ENCODE results near the gene PRCP.

Gene PRCP

GRCh38 chr11:82823647-82824619, 76.3 kb downstream of the PRCP start:
- DNase-seq: peak; percentile 3

GRCh38 chr11:82818409-82819043, 81.7 kb downstream of the PRCP start:
- DNase-seq: no peak

GRCh38 chr11:82815406-82815805, 84.8 kb downstream of the PRCP start:
- DNase-seq: no peak

- DNase-seq: no peak
These were observed 85.9 kb downstream of the PRCP start for GRCh38 chr11:82814379-82814778.

GRCh38 chr11:82811369-82811768, 88.9 kb downstream of the PRCP start:
- no peak for DNase-seq

GRCh38 chr11:82810738-82811137, 89.5 kb downstream of the PRCP start:
- DNase-seq: no peak

GRCh38 chr11:82810326-82810725, 89.9 kb downstream of the PRCP start:
- no peak for DNase-seq

- no peak for DNase-seq
These were observed 92.6 kb downstream of the PRCP start for GRCh38 chr11:82807646-82808045.

- DNase-seq: no peak
These were observed 97.5 kb downstream of the PRCP start for GRCh38 chr11:82802710-82803109.

- DNase-seq: no peak
These were observed 103.0 kb downstream of the PRCP start for GRCh38 chr11:82796998-82797961.

- DNase-seq: no peak
These were observed 105.7 kb downstream of the PRCP start for GRCh38 chr11:82794490-82794889.

GRCh38 chr11:82792822-82793569, 107.2 kb downstream of the PRCP start:
- no peak for DNase-seq

- DNase-seq: no peak
These were observed 107.9 kb downstream of the PRCP start for GRCh38 chr11:82792319-82792718.

- no peak for DNase-seq
These were observed 108.5 kb downstream of the PRCP start for GRCh38 chr11:82791779-82792178.

- DNase-seq: no peak
These were observed 109.3 kb downstream of the PRCP start for GRCh38 chr11:82790723-82791484.

GRCh38 chr11:82787981-82788380, 112.2 kb downstream of the PRCP start:
- DNase-seq: no peak

GRCh38 chr11:82786836-82787235, 113.4 kb downstream of the PRCP start:
- no peak for DNase-seq

- DNase-seq: no peak
These were observed 114.2 kb downstream of the PRCP start for GRCh38 chr11:82786001-82786400.

- no peak for DNase-seq
These were observed 117.3 kb downstream of the PRCP start for GRCh38 chr11:82782825-82783374.

- DNase-seq: no peak
These were observed 121.5 kb downstream of the PRCP start for GRCh38 chr11:82778776-82779175.

GRCh38 chr11:82776377-82776776, 123.9 kb downstream of the PRCP start:
- DNase-seq: no peak
